ENCODE measurements around the gene PGK1.

The PGK1 gene

DNA sequence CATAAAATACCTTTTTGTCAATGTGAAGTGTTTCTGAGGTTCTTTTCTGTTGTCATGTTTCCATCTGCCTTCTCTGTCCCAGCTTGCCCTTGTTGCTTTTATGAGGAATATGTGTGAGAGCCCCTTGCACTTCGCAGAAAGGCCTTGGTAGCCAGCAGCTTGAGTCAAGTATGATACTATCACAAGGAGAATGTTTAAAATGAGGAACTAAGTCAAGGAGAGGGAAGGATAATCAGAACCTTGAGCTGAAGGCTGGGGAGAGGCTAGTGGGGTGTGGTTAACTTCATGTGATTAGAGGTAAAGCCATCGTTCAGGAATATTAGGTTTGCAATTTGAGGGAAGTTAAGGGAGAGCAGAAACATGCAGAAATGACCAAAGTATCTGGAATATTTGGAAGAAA lies 12.7 kb downstream of the PGK1 start:
- TF ChIP-seq FOXP2 (optimal IDR thresholded peaks at IDR 0.05; ENCODE audit: borderline replicate concordance, extremely low read depth, extremely low read length, insufficient read depth) (no peak), POLR2AphosphoS5 (IDR thresholded peaks at IDR 0.05; ENCODE audit: low read depth, low read length) (no peak), TAF1 (IDR thresholded peaks at IDR 0.05; ENCODE audit: borderline replicate concordance, insufficient read depth, low read length) (no peak), SIN3A (IDR thresholded peaks at IDR 0.05; ENCODE audit: borderline replicate concordance, insufficient read depth, low read length) (no peak)
- TF ChIP-seq, protein P1, sequence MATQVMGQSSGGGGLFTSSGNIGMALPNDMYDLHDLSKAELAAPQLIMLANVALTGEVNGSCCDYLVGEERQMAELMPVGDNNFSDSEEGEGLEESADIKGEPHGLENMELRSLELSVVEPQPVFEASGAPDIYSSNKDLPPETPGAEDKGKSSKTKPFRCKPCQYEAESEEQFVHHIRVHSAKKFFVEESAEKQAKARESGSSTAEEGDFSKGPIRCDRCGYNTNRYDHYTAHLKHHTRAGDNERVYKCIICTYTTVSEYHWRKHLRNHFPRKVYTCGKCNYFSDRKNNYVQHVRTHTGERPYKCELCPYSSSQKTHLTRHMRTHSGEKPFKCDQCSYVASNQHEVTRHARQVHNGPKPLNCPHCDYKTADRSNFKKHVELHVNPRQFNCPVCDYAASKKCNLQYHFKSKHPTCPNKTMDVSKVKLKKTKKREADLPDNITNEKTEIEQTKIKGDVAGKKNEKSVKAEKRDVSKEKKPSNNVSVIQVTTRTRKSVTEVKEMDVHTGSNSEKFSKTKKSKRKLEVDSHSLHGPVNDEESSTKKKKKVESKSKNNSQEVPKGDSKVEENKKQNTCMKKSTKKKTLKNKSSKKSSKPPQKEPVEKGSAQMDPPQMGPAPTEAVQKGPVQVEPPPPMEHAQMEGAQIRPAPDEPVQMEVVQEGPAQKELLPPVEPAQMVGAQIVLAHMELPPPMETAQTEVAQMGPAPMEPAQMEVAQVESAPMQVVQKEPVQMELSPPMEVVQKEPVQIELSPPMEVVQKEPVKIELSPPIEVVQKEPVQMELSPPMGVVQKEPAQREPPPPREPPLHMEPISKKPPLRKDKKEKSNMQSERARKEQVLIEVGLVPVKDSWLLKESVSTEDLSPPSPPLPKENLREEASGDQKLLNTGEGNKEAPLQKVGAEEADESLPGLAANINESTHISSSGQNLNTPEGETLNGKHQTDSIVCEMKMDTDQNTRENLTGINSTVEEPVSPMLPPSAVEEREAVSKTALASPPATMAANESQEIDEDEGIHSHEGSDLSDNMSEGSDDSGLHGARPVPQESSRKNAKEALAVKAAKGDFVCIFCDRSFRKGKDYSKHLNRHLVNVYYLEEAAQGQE (IDR thresholded peaks at IDR 0.05; ENCODE audit: insufficient read depth in 1 of 2, low read depth in 2 of 2, low read length in 2 of 2) = no peak

DNA sequence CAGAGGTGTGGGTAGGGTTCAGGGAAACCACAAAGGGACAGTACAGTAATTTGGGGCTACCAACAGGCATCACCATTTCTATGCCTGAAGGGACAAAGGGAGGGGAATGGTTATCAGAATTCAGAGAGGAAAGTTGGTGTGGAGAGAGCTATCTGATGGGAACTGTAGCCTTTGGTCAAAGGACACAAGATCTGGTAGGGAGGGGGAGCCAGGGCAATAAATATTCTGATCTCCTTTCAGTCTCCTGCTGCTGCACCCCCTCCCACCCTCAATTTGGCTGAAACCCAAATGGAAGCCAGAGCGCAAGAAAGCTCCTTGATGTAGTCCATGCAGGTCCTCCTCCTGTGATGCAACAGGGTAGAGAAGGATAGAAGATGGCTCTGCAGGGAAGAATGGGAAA lies 14.6 kb downstream of the PGK1 start:
- TF ChIP-seq POLR2AphosphoS5 (IDR thresholded peaks at IDR 0.05; ENCODE audit: low read depth, low read length) = no peak
- no peak for TF ChIP-seq FOXP2 (optimal IDR thresholded peaks at IDR 0.05; ENCODE audit: borderline replicate concordance, extremely low read depth, extremely low read length, insufficient read depth)
- TF ChIP-seq SIN3A (IDR thresholded peaks at IDR 0.05; ENCODE audit: borderline replicate concordance, insufficient read depth, low read length) = no peak
- no peak for TF ChIP-seq TAF1 (IDR thresholded peaks at IDR 0.05; ENCODE audit: borderline replicate concordance, insufficient read depth, low read length)
- TF ChIP-seq, protein P1 (IDR thresholded peaks at IDR 0.05; ENCODE audit: insufficient read depth in 1 of 2, low read depth in 2 of 2, low read length in 2 of 2) = no peak

DNA sequence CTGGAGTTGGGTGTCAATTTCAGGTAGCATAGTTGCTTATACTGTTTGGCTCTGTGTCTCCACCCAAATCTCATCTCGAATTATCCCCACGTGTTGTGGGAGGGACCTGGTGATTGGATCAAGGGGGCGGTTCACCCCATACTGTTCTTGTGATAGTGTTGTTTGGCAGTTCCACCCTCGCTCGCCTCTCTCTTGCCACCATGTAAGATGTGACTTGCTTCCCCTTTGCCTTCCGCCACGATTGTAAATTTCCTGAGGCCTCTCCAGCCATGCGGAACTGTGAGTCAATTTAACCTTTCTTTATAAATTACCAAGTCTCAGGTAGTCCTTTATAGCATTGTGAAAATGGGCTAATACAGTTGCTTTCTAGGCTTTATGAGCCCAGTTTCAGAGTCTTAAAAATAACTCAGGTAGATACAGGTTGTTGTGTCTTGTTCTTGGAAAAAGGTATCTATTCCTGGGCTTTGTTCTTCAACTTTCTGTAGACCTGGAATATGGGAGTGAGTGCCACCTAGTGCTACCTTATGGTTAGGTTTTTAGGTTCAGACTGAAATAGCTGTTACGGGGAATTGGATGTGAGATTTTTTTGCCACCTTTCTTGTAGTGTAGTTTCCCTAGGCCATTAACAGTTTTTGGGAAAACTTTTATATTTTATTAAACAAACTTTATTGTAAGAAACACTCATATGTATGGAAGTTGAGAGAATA lies 15.6 kb downstream of the PGK1 start:
- TF ChIP-seq, protein P1 (IDR thresholded peaks at IDR 0.05; ENCODE audit: insufficient read depth in 1 of 2, low read depth in 2 of 2, low read length in 2 of 2) = no peak
- TF ChIP-seq TAF1 (IDR thresholded peaks at IDR 0.05; ENCODE audit: borderline replicate concordance, insufficient read depth, low read length) = no peak

DNA sequence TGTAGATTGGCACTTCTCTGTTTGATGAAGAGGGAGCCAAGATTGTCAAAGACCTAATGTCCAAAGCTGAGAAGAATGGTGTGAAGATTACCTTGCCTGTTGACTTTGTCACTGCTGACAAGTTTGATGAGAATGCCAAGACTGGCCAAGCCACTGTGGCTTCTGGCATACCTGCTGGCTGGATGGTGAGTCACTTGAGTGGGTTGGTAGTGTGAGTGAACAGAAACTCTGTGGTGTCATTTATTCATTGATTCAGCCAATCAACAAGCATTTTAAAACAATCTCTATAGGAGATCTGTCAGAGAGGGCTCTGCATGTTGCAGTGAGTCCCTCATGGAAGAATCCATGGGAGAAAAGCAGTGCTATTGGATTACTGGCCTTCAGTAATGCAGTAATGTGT lies 19.1 kb downstream of the PGK1 start:
- no peak for TF ChIP-seq TAF1 (IDR thresholded peaks at IDR 0.05; ENCODE audit: borderline replicate concordance, insufficient read depth, low read length)
- TF ChIP-seq, protein P1 (IDR thresholded peaks at IDR 0.05; ENCODE audit: insufficient read depth in 1 of 2, low read depth in 2 of 2, low read length in 2 of 2) = no peak
- TF ChIP-seq POLR2AphosphoS5 (IDR thresholded peaks at IDR 0.05; ENCODE audit: low read depth, low read length) = no peak
- TF ChIP-seq SIN3A (IDR thresholded peaks at IDR 0.05; ENCODE audit: borderline replicate concordance, insufficient read depth, low read length) = no peak
- TF ChIP-seq FOXP2 (optimal IDR thresholded peaks at IDR 0.05; ENCODE audit: borderline replicate concordance, extremely low read depth, extremely low read length, insufficient read depth) = no peak

DNA sequence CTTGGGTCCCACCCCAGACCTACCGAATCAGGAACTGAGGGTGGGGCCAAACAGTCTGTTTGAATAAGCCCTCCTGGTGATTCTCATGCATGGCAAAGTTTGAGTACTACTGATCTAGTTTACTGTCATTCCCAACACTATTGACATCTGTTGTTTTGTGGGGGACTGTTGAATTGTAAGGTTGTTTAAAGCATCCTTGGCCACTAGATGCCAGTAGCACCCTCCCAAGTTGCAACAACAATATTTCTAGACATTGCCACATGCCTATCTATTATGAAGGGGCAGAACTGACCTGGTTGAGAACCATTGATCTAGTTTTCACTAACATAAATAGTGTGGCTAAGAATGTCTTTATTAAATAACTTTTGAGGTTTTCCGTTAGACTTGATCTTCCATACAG lies 20.3 kb downstream of the PGK1 start:
- TF ChIP-seq POLR2AphosphoS5 (IDR thresholded peaks at IDR 0.05; ENCODE audit: low read depth, low read length) (no peak), TAF1 (IDR thresholded peaks at IDR 0.05; ENCODE audit: borderline replicate concordance, insufficient read depth, low read length) (no peak), SIN3A (IDR thresholded peaks at IDR 0.05; ENCODE audit: borderline replicate concordance, insufficient read depth, low read length) (no peak), FOXP2 (optimal IDR thresholded peaks at IDR 0.05; ENCODE audit: borderline replicate concordance, extremely low read depth, extremely low read length, insufficient read depth) (no peak)
- TF ChIP-seq, protein P1 (IDR thresholded peaks at IDR 0.05; ENCODE audit: insufficient read depth in 1 of 2, low read depth in 2 of 2, low read length in 2 of 2) = no peak
